OCI-LY7 (cell line): ENCODE data around the gene L3MBTL3. TPM values are rescaled to one million over a fixed set of nuclear protein-coding genes. Genes with fewer than 3 reads are reported as not detected.

Source experiments
- BruUV-seq: library from RNA; stranded (reverse); fragments of 400-500 nt; replicated peaks from 2 replicates; lab custom pipeline; 2021; lab: Mats Ljungman, UMichigan
- CTCF ChIA-PET: fragments of 300-600 bp; sonication (Branson Sonifier 250); formaldehyde crosslinking; loops from one replicate; lab custom pipeline; 2022; ENCODE audit warnings: antibody characterized with exemption; ENCODE audit not compliant: unreplicated experiment; lab: Charles Lee
- POLR2A ChIA-PET: fragments of 300-600 bp; sonication (Branson Sonifier 250); formaldehyde crosslinking; loops from one replicate; lab custom pipeline; 2022; ENCODE audit warnings: antibody characterized with exemption; lab: Charles Lee
- DNase-seq: peaks from one replicate; pipeline ENCODE4 v3.0.0-alpha.2; 2015; ENCODE audit warnings: low spot score
- H2AFZ ChIP-seq: fragments of 200-600 bp; sonication (generic), shearing (Covaris generic); 2 replicates; pipeline ENCODE4 v1.6.1; 2014; ENCODE audit warnings: mild to moderate bottlenecking, antibody characterized with exemption, low read length, moderate library complexity
- H3K27ac ChIP-seq: fragments of 200-600 bp; sonication (generic); 2 replicates; pipeline ENCODE4 v1.5.1; 2014; ENCODE audit warnings: mixed run types, low read depth, mild to moderate bottlenecking, moderate library complexity, low read length, inconsistent platforms; ENCODE audit not compliant: poor library complexity, severe bottlenecking
- H3K36me3 ChIP-seq: fragments of 200-600 bp; sonication (generic); 2 replicates; pipeline ENCODE4 v1.6.1; 2014; ENCODE audit warnings: mild to moderate bottlenecking, antibody characterized with exemption, low read length, moderate library complexity, mixed read lengths; ENCODE audit not compliant: insufficient read depth
- H3K4me1 ChIP-seq: fragments of 200-600 bp; sonication (generic); 2 replicates; pipeline ENCODE4 v1.5.1; 2014; ENCODE audit warnings: mild to moderate bottlenecking, low read length; ENCODE audit not compliant: insufficient read depth, poor library complexity, severe bottlenecking
- H3K4me2 ChIP-seq: fragments of 200-600 bp; sonication (generic); 2 replicates; pipeline ENCODE4 v1.6.1; 2014; ENCODE audit warnings: mild to moderate bottlenecking, low read length
- H3K4me3 ChIP-seq: fragments of 200-600 bp; sonication (generic); 2 replicates; pipeline ENCODE4 v1.5.1; 2014; ENCODE audit warnings: mild to moderate bottlenecking, low read depth, low read length; ENCODE audit not compliant: poor library complexity, severe bottlenecking
- H3K79me2 ChIP-seq: fragments of 200-600 bp; sonication (generic); 2 replicates; pipeline ENCODE4 v1.6.1; 2016; ENCODE audit warnings: low read depth, mild to moderate bottlenecking, low read length, moderate library complexity, mixed read lengths; ENCODE audit not compliant: insufficient read depth
- H3K9me2 ChIP-seq: fragments of 200-600 bp; sonication (generic); 2 replicates; pipeline ENCODE4 v1.6.1; 2016; ENCODE audit warnings: mild to moderate bottlenecking, low read length, mixed read lengths; ENCODE audit not compliant: insufficient read depth
- H3K9me3 ChIP-seq: fragments of 200-600 bp; sonication (generic); 2 replicates; pipeline ENCODE4 v1.6.1; 2014; ENCODE audit warnings: mild to moderate bottlenecking, mixed run types, low read length, mixed read lengths
- H4K20me1 ChIP-seq: fragments of 200-600 bp; sonication (generic); 2 replicates; pipeline ENCODE4 v1.6.1; 2014; ENCODE audit warnings: mild to moderate bottlenecking, antibody characterized with exemption, low read length, moderate library complexity, mixed read lengths; ENCODE audit not compliant: insufficient read depth
- EZH2phosphoT487 ChIP-seq: fragments of 200-600 bp; sonication (generic); IDR thresholded peaks from 2 replicates; pipeline ENCODE4 v1.6.1; 2018; ENCODE audit warnings: low read depth, borderline replicate concordance, mild to moderate bottlenecking, mixed run types, antibody characterized with exemption, low read length, moderate library complexity, mixed read lengths
- intact Hi-C: fragments of 100-400 bp; cut with micrococcal nuclease; formaldehyde crosslinking; loops from one replicate; pipeline ENCODE4 v1.10.0; 2022; ENCODE audit not compliant: unreplicated experiment
- total RNA-seq, 2 experiments: library from RNA; depleted of rRNA in 1 of 2; stranded (reverse); fragments of >200 nt in 1 of 2; shearing (Covaris generic) in 1 of 2; gene quantifications; 2 replicates each; pipeline ENCODE4 v1.2.3, GENCODE V29; 2014 to 2022
- TF ChIP-seq, protein P1 (sequence below): fragments of 200-600 bp; sonication (generic); conservative IDR thresholded peaks from 2 replicates; pipeline ENCODE4 v1.5.1; 2014; ENCODE audit warnings: mild to moderate bottlenecking, antibody characterized with exemption, low read length, moderate library complexity, mixed read lengths

The L3MBTL3 gene
- total RNA-seq, 2 experiments from 2014 or later, result 7.9 to 11.0 TPM

DNA sequence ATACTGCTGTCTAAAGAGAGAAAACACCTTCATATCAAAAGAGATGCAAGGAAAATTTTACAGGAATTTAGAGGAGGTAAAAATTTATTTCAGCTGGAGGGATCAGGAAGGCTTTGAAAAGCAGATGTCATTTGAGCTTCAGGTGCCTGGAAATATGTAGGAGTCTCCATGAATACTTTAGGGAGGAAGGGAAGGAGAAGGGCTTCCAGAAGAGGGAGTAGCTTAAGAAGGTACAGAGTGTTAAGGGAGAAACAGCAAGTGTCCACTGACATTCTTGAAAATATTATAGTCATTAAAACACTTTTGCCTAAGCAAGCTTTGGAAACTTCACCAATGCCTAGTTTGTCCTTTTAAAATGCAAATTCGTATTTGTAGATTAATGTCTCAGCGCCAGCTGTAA is 27.2 kb downstream of the L3MBTL3 start:
- intact Hi-C loops, result loop anchor here (10.0 kb wide), 1 partner anchor 239 kb away; no protein-coding TSS in a partner anchor
- Histone ChIP-seq H4K20me1 (no peaks in the 10 kb centered on the region), H3K79me2 (no peaks in the 10 kb centered on the region), H3K9me2 (no peaks in the 10 kb centered on the region), H3K4me2 (no peak overlapping the region), H3K4me1 (no peaks in the 10 kb centered on the region), H3K9me3 (no peaks in the 10 kb centered on the region), H3K36me3 (no peaks in the 10 kb centered on the region), H2AFZ (no peak overlapping the region), H3K4me3 (no peak overlapping the region), H3K27ac (no peak overlapping the region)
- POLR2A ChIA-PET, result no interaction called here
- CTCF ChIA-PET, result interaction anchor here (0.6 kb wide), 1 partner anchor 246 kb away, joined by 3 read pairs; no protein-coding TSS in a partner anchor
- TF ChIP-seq EZH2phosphoT487, result no peak
- TF ChIP-seq, protein P1, sequence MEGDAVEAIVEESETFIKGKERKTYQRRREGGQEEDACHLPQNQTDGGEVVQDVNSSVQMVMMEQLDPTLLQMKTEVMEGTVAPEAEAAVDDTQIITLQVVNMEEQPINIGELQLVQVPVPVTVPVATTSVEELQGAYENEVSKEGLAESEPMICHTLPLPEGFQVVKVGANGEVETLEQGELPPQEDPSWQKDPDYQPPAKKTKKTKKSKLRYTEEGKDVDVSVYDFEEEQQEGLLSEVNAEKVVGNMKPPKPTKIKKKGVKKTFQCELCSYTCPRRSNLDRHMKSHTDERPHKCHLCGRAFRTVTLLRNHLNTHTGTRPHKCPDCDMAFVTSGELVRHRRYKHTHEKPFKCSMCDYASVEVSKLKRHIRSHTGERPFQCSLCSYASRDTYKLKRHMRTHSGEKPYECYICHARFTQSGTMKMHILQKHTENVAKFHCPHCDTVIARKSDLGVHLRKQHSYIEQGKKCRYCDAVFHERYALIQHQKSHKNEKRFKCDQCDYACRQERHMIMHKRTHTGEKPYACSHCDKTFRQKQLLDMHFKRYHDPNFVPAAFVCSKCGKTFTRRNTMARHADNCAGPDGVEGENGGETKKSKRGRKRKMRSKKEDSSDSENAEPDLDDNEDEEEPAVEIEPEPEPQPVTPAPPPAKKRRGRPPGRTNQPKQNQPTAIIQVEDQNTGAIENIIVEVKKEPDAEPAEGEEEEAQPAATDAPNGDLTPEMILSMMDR, result no peak
- BruUV-seq, result no TSS peak
- DNase-seq, result no peak

DNA sequence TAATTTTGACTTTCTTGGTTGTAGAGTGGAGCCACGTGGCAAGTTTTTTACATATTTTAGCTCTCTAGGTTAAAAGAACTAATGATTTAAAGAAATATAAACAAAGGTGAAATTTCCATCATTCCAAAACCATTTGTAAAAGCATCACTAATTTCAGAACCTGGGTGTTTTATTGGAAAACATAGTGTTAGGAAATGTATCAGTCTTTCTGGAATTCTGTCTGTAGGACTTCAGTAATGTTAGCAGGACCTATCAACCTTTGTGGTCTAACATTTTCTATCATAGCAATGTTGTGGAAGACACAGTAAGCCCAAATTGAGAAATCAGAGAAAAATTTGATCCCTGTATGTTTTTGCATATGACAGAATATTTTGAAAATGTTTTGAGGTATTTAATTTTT is 28.3 kb downstream of the L3MBTL3 start:
- no peaks in the 10 kb centered on the region for H3K9me2 ChIP-seq
- H2AFZ ChIP-seq, result no peak overlapping the region
- no peak overlapping the region for H3K27ac ChIP-seq
- ChIA-PET POLR2A (interaction anchor here (0.7 kb wide), 1 partner anchor 143 kb away, joined by 3 read pairs; no protein-coding TSS in a partner anchor), CTCF (no interaction called here)
- no peaks in the 10 kb centered on the region for H3K9me3 ChIP-seq
- no peak for TF ChIP-seq EZH2phosphoT487
- TF ChIP-seq, protein P1, result no peak
- H3K36me3 ChIP-seq, result no peaks in the 10 kb centered on the region
- no peaks in the 10 kb centered on the region for H3K4me1 ChIP-seq
- DNase-seq, result no peak
- H3K4me3 ChIP-seq, result no peak overlapping the region
- no peaks in the 10 kb centered on the region for H3K79me2 ChIP-seq
- intact Hi-C loops, result loop anchor here (10.0 kb wide), 1 partner anchor 238 kb away; no protein-coding TSS in a partner anchor
- H4K20me1 ChIP-seq, result no peaks in the 10 kb centered on the region
- no peak overlapping the region for H3K4me2 ChIP-seq
- no TSS peak for BruUV-seq
